Measurements from ENCODE around the gene DOHH. TPM values are rescaled to one million over a fixed set of nuclear protein-coding genes. Genes with fewer than 3 reads are reported as not detected.
"Not testable (repeated sequence)": the region's sequence is repeated elsewhere in the genome, so short reads cannot be mapped to it uniquely, and the experiment has no call there.

DOHH gene
- total RNA-seq, 1 experiment from 2014 or later = 22.3 TPM

DNA sequence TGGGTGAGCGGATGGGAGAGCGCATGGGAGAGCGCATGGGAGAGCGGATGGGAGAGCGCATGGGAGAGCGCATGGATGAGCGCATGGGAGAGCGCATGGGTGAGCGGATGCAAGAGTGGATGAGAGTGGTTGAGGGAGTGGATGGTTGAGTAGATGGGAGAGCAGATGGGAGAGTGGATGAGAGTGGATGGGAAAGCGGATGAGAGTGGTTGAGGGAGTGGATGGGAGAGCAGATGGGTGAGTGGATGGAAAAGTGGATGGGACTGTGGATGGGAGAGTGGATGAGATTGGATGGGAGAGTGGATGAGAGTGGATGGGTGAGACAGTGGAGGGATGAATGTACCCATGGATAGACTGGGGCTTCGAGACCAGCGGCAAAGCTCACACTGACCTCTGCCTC lies 29.9 kb upstream of the DOHH start:
- BruUV-seq (replicated peaks) = no TSS peak
- CTCF ChIA-PET = no interaction called here
- POLR2A ChIA-PET (ENCODE audit: low non-redundant PET) = no interaction called here

GRCh38 chr19:3529299-3529698 lies 28.8 kb upstream of the DOHH start:
- DNase-seq (ENCODE audit: low spot score); H3K9me3 ChIP-seq (ENCODE audit: low read depth, low read length, poor library complexity, severe bottlenecking); intact Hi-C loops (cut with micrococcal nuclease; ENCODE audit: unreplicated experiment); H3K4me3 ChIP-seq (ENCODE audit: low read depth, low read length, poor library complexity, severe bottlenecking); H3K4me1 ChIP-seq (ENCODE audit: insufficient read depth, low read length, poor library complexity, severe bottlenecking); POLR2A ChIA-PET (ENCODE audit: low non-redundant PET); H3K27ac ChIP-seq (ENCODE audit: low read depth, low read length, poor library complexity, severe bottlenecking); BruUV-seq (replicated peaks); CTCF ChIA-PET; H3K27me3 ChIP-seq (replicated peaks; ENCODE audit: insufficient read depth, low read depth, low read length, poor library complexity): not testable (repeated sequence)
- peaks cover 67% of the 10 kb centered on the region for H3K36me3 ChIP-seq (ENCODE audit: insufficient read depth, low read length, poor library complexity, severe bottlenecking)

More for the DNA sequence above, 29.9 kb upstream of the DOHH start:
- intact Hi-C loops (cut with micrococcal nuclease; ENCODE audit: unreplicated experiment) = no loop called here
- H3K9me3 ChIP-seq (ENCODE audit: low read depth, low read length, poor library complexity, severe bottlenecking) = no peaks in the 10 kb centered on the region
- H3K4me1 ChIP-seq (ENCODE audit: insufficient read depth, low read length, poor library complexity, severe bottlenecking) = no peaks in the 10 kb centered on the region
- no peak overlapping the region for H3K4me3 ChIP-seq (ENCODE audit: low read depth, low read length, poor library complexity, severe bottlenecking)
- no peak for TF ChIP-seq CTCF (conservative IDR thresholded peaks at IDR 0.05; ENCODE audit: low read depth, low read length)
- TF ChIP-seq EZH2 (IDR thresholded peaks at IDR 0.05; ENCODE audit: borderline replicate concordance, low read depth, low read length, poor library complexity, severe bottlenecking) = no peak
- H3K27me3 ChIP-seq (replicated peaks; ENCODE audit: insufficient read depth, low read depth, low read length, poor library complexity) = no peaks in the 10 kb centered on the region
- no peak overlapping the region for H3K27ac ChIP-seq (ENCODE audit: low read depth, low read length, poor library complexity, severe bottlenecking)
- DNase-seq (ENCODE audit: low spot score) = no peak
- peaks cover 72% of the 10 kb centered on the region for H3K36me3 ChIP-seq (ENCODE audit: insufficient read depth, low read length, poor library complexity, severe bottlenecking)

DNA sequence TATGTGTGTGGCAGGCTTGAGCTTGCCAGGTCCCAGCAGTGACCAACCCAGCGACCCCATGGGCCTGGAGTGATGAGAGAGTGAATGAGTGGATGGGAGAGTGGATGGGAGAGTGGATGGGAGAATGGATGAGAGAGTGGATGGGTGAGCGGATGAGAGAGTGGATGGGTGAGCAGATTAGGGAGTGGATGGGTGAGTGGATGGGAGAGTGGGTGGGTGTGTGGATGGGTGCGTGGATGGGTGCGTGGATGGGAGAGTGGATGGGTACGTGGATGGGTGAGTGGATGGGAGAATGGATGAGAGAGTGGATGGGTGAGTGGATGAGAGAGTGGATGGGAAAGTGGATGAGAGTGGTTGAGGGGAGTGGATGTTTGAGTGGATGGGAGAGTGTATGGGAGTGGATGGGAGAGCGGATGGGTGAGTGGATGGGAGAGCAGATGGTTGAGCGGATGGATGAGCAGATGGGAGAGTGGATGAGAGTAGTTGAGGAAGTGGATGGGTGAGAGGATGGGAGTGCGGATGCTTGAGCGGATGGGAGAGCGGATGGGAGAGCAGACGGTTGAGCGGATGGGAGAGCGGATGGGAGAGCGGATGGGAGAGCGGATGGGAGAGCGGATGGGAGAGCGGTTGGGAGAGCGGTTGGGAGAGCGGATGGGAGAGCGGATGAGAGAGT lies 28.2 kb upstream of the DOHH start:
- POLR2A ChIA-PET (ENCODE audit: low non-redundant PET) = no interaction called here
- no peak overlapping the region for H3K27ac ChIP-seq (ENCODE audit: low read depth, low read length, poor library complexity, severe bottlenecking)
- DNase-seq (ENCODE audit: low spot score) = no peak
- H3K27me3 ChIP-seq (replicated peaks; ENCODE audit: insufficient read depth, low read depth, low read length, poor library complexity) = no peaks in the 10 kb centered on the region
- H3K36me3 ChIP-seq (ENCODE audit: insufficient read depth, low read length, poor library complexity, severe bottlenecking) = peaks cover 67% of the 10 kb centered on the region
- no peak for TF ChIP-seq CTCF (conservative IDR thresholded peaks at IDR 0.05; ENCODE audit: low read depth, low read length)
- no peak for TF ChIP-seq EZH2 (IDR thresholded peaks at IDR 0.05; ENCODE audit: borderline replicate concordance, low read depth, low read length, poor library complexity, severe bottlenecking)
- intact Hi-C loops (cut with micrococcal nuclease; ENCODE audit: unreplicated experiment) = no loop called here
- no peak overlapping the region for H3K4me3 ChIP-seq (ENCODE audit: low read depth, low read length, poor library complexity, severe bottlenecking)
- CTCF ChIA-PET = no interaction called here
- no TSS peak for BruUV-seq (replicated peaks)
- no peaks in the 10 kb centered on the region for H3K4me1 ChIP-seq (ENCODE audit: insufficient read depth, low read length, poor library complexity, severe bottlenecking)
- no peaks in the 10 kb centered on the region for H3K9me3 ChIP-seq (ENCODE audit: low read depth, low read length, poor library complexity, severe bottlenecking)

GRCh38 chr19:3528080-3528479 lies 27.6 kb upstream of the DOHH start:
- Histone ChIP-seq H3K27ac (ENCODE audit: low read depth, low read length, poor library complexity, severe bottlenecking) (no peak overlapping the region), H3K36me3 (ENCODE audit: insufficient read depth, low read length, poor library complexity, severe bottlenecking) (peaks cover 67% of the 10 kb centered on the region), H3K9me3 (ENCODE audit: low read depth, low read length, poor library complexity, severe bottlenecking) (no peaks in the 10 kb centered on the region), H3K4me1 (ENCODE audit: insufficient read depth, low read length, poor library complexity, severe bottlenecking) (no peaks in the 10 kb centered on the region), H3K4me3 (ENCODE audit: low read depth, low read length, poor library complexity, severe bottlenecking) (no peak overlapping the region), H3K27me3 (replicated peaks; ENCODE audit: insufficient read depth, low read depth, low read length, poor library complexity) (no peaks in the 10 kb centered on the region)
- CTCF ChIA-PET = no interaction called here
- POLR2A ChIA-PET (ENCODE audit: low non-redundant PET) = no interaction called here
- no TSS peak for BruUV-seq (replicated peaks)
- no peak for DNase-seq (ENCODE audit: low spot score)
- intact Hi-C loops (cut with micrococcal nuclease; ENCODE audit: unreplicated experiment) = no loop called here
- TF ChIP-seq EZH2 (IDR thresholded peaks at IDR 0.05; ENCODE audit: borderline replicate concordance, low read depth, low read length, poor library complexity, severe bottlenecking) (no peak), CTCF (conservative IDR thresholded peaks at IDR 0.05; ENCODE audit: low read depth, low read length) (no peak)

Data from A673 (cell line).